ENCODE results near the gene PCDHA2. TPM values are rescaled to one million over a fixed set of nuclear protein-coding genes. Genes with fewer than 3 reads are reported as not detected.
A peak's percentile ranks its signal among the peaks of the same experiment; 100 is the strongest.
"Not testable (repeated sequence)": the region's sequence is repeated elsewhere in the genome, so short reads cannot be mapped to it uniquely, and the experiment has no call there.

Gene PCDHA2
- under 0.01 TPM for total RNA-seq

DNA sequence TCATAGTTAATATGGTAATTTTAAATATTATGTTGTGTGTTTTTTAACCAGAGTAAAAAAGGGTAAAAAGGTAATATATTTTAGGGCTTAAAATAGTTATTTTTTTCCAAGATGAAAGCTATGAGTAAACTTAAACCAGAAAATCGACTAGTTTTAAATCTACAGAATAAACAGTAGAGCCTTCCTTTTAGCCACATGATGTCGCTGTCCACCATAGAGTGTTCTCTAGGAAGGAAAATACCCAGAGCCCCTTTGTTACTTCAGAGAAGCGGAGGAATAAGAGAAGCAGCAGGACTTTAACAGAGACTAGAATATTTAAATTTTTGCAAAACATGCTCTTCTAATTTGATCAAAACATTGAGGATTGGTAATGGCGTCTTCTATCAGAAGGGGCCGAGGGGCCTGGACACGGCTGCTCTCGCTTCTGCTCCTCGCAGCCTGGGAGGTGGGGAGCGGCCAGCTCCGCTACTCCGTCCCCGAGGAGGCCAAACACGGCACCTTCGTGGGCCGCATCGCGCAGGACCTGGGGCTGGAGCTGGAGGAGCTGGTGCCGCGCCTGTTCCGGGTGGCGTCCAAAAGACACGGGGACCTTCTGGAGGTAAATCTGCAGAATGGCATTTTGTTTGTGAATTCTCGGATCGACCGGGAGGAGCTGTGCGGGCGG, at the start of gene PCDHA2:
Gene PCDHA2 (plus strand): TSS at position 258 of the 664 bp plus-strand sequence.
- no peaks in the 10 kb centered on the region for H3K36me3 ChIP-seq (ENCODE audit: control insufficient read depth in 3 of 3, insufficient read depth in 3 of 3, low read length in 3 of 3)
- peaks cover 3 to 16% (median 15%) of the 10 kb centered on the region in 3 donors for H3K9me3 ChIP-seq (ENCODE audit: control insufficient read depth in 3 of 3, low read length in 3 of 3)
- no peak within 1 kb of the TSS for H3K4me3 ChIP-seq (ENCODE audit: low read length in 3 of 3)

DNA sequence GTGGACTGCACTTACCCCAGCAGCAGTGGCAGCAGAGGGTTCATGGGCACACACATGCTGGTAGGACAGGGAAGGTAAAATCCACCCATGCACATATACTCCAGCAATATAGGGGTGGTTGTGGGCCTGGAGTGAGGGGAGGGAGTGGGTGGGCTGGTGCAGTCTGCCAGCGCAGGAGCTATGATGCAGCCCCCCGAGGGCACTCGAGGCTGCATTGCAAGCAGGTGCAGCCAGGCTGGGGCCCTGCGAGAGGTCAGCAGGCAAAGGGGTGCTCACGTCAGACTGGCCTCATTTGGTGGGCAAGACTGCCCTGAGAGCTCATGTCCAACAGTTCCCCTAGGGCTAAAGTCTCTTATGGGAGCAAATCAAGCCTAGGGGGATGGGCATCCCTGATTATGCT, 41.1 kb upstream of the PCDHA2 start:
- no peaks in the 10 kb centered on the region for H3K27me3 ChIP-seq (ENCODE audit: control insufficient read depth in 3 of 3, insufficient read depth in 3 of 3, low read length in 3 of 3)
- no peaks in the 10 kb centered on the region for H3K4me1 ChIP-seq (ENCODE audit: control insufficient read depth in 3 of 3, insufficient read depth in 3 of 3, low read length in 3 of 3)
- no peaks in the 10 kb centered on the region for H3K36me3 ChIP-seq (ENCODE audit: control insufficient read depth in 3 of 3, insufficient read depth in 3 of 3, low read length in 3 of 3)
- peaks cover 5 to 15% (median 14%) of the 10 kb centered on the region in 3 donors for H3K9me3 ChIP-seq (ENCODE audit: control insufficient read depth in 3 of 3, low read length in 3 of 3)
- H3K4me3 ChIP-seq (ENCODE audit: low read length in 3 of 3): no peak overlapping the region
- H3K9ac ChIP-seq (ENCODE audit: low read depth in 1 of 3, low read length in 3 of 3): no peak overlapping the region
- H3K27ac ChIP-seq (ENCODE audit: low read depth, low read length): no peak overlapping the region

More for the DNA sequence above, at the start of gene PCDHA2:
- Histone ChIP-seq H3K4me1 (ENCODE audit: control insufficient read depth in 3 of 3, insufficient read depth in 3 of 3, low read length in 3 of 3) (no peaks in the 10 kb centered on the region), H3K9ac (ENCODE audit: low read depth in 1 of 3, low read length in 3 of 3) (no peak within 1 kb of the TSS), H3K27me3 (ENCODE audit: control insufficient read depth in 3 of 3, insufficient read depth in 3 of 3, low read length in 3 of 3) (peaks cover 0 to 5% (median 0%) of the 10 kb centered on the region in 3 donors), H3K27ac (ENCODE audit: low read depth, low read length) (no peak within 1 kb of the TSS)

DNA sequence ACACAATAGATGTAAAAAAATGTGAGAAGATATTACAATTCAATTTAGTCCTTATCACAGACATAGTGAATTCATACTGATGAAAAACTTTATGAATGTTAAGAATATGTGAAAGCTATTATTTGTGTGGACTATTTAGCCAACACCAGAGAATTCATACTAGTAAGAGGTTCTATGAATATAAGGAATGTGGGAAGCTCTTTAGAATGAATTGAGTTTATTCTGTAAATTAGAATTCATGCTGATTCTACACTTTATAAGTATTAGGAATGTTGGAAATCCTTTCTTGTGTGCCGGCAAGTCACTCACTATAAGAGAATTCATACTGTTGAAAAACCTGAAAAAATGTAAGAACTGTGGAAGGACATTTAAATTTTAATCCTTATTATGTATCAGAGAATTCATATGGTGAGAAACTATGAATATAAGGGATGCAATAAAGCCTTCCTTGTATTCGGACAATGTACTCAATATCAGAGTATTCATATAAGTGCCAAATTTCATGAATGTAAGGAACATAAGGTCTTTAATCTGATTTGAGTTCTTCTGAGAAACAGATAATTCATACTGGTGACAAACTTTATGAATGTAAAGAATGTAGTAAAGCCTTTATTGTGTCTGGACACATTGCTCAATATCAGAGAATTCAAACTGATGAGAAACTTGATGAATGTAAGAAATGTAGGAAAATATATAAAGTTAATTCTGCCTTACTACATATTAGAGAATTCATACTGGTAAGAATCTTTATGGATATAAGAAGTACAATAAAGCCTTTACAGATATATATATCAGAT, 30.3 kb upstream of the PCDHA2 start:
- Histone ChIP-seq H3K9ac (ENCODE audit: low read depth in 1 of 3, low read length in 3 of 3) (no peak overlapping the region), H3K9me3 (ENCODE audit: control insufficient read depth in 3 of 3, low read length in 3 of 3) (peaks cover 29 to 51% (median 33%) of the 10 kb centered on the region in 3 donors), H3K4me3 (ENCODE audit: low read length in 3 of 3) (no peak overlapping the region), H3K36me3 (ENCODE audit: control insufficient read depth in 3 of 3, insufficient read depth in 3 of 3, low read length in 3 of 3) (no peaks in the 10 kb centered on the region), H3K4me1 (ENCODE audit: control insufficient read depth in 3 of 3, insufficient read depth in 3 of 3, low read length in 3 of 3) (no peaks in the 10 kb centered on the region), H3K27ac (ENCODE audit: low read depth, low read length) (no peak overlapping the region), H3K27me3 (ENCODE audit: control insufficient read depth in 3 of 3, insufficient read depth in 3 of 3, low read length in 3 of 3) (no peaks in the 10 kb centered on the region)

DNA sequence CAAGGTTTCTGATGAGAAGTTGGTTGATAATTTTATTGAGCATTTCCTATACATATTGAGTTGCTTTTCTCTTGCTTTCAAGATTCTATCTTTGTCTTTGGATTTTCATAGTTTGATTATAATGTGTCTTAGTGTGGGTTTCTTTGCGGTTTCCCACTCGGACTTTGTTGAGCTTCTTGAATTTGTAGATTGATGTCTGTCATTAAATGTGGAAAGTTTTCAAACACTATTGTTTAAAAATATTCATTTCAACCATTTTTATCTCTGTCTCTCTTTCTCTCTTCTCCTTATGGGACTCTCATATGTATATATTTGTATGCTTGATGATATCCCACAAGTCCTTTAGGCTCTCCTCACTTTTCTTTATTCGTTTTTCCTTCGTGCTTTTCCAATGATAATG, 27.2 kb upstream of the PCDHA2 start:
- no peaks in the 10 kb centered on the region for H3K27me3 ChIP-seq (ENCODE audit: control insufficient read depth in 3 of 3, insufficient read depth in 3 of 3, low read length in 3 of 3)
- no peaks in the 10 kb centered on the region for H3K4me1 ChIP-seq (ENCODE audit: control insufficient read depth in 3 of 3, insufficient read depth in 3 of 3, low read length in 3 of 3)
- H3K27ac ChIP-seq (ENCODE audit: low read depth, low read length): no peak overlapping the region
- no peaks in the 10 kb centered on the region for H3K36me3 ChIP-seq (ENCODE audit: control insufficient read depth in 3 of 3, insufficient read depth in 3 of 3, low read length in 3 of 3)
- no peak overlapping the region for H3K4me3 ChIP-seq (ENCODE audit: low read length in 3 of 3)
- no peak overlapping the region for H3K9ac ChIP-seq (ENCODE audit: low read depth in 1 of 3, low read length in 3 of 3)
- peaks cover 29 to 56% (median 30%) of the 10 kb centered on the region in 3 donors for H3K9me3 ChIP-seq (ENCODE audit: control insufficient read depth in 3 of 3, low read length in 3 of 3)

DNA sequence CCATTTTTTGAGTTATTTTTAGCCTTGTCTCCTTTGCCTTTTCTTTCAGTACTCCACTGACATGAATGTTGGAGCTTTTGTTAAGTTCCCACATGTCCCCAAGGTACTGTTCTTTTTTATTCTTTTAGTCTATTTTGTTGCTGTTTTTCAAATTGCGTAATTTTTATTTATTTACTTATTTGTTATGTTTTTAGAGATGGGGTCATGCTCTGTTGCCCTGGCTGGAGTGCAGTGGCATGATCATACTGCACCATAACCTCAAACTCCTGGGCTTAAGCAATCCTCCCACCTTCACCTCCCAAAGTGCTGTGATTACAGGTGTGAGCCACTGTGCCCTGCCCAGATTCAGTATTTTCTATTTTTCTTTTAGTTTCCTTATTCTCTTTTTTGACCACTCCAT, 14.1 kb upstream of the PCDHA2 start:
- H3K9me3 ChIP-seq (ENCODE audit: control insufficient read depth in 3 of 3, low read length in 3 of 3): peaks cover 5 to 21% (median 19%) of the 10 kb centered on the region in 3 donors
- H3K4me3 ChIP-seq (ENCODE audit: low read length in 3 of 3): no peak overlapping the region
- H3K4me1 ChIP-seq (ENCODE audit: control insufficient read depth in 3 of 3, insufficient read depth in 3 of 3, low read length in 3 of 3): no peaks in the 10 kb centered on the region
- H3K27ac ChIP-seq (ENCODE audit: low read depth, low read length): no peak overlapping the region
- no peaks in the 10 kb centered on the region for H3K36me3 ChIP-seq (ENCODE audit: control insufficient read depth in 3 of 3, insufficient read depth in 3 of 3, low read length in 3 of 3)
- H3K27me3 ChIP-seq (ENCODE audit: control insufficient read depth in 3 of 3, insufficient read depth in 3 of 3, low read length in 3 of 3): no peaks in the 10 kb centered on the region
- H3K9ac ChIP-seq (ENCODE audit: low read depth in 1 of 3, low read length in 3 of 3): no peak overlapping the region

DNA sequence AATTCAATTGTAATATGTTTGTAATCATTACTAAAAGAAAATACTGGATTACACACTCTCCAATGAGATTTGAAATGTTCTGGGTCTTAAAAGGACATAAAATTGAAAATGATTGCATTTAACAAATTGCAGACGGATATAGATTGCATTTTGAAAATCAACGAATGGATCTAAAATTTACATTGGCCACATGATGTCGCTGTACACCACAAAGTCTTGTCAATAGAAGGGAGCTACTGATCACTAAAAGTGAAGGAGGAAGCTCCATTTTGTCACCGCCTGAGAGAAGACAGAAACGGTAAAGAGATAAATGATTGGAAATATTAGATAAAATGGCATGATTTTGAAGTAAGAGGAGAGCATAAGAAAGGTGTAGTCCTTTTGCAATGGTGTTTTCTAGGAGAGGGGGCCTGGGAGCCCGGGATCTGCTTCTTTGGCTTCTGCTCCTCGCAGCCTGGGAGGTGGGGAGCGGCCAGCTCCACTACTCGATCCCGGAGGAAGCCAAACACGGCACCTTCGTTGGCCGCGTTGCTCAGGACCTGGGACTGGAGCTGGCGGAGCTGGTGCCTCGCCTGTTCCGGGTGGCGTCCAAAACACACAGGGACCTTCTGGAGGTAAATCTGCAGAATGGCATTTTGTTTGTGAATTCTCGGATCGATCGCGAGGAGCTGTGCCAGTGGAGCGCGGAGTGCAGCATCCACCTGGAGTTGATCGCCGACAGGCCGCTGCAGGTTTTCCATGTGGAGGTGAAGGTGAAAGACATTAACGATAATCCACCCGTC, 8.6 kb upstream of the PCDHA2 start, which contains the start of gene PCDHA1:
Gene PCDHA1 (plus strand): TSS at position 236 of the 782 bp plus-strand sequence.
- peaks cover 14 to 20% (median 18%) of the 10 kb centered on the region in 3 donors for H3K9me3 ChIP-seq (ENCODE audit: control insufficient read depth in 3 of 3, low read length in 3 of 3)
- no peaks in the 10 kb centered on the region for H3K4me1 ChIP-seq (ENCODE audit: control insufficient read depth in 3 of 3, insufficient read depth in 3 of 3, low read length in 3 of 3)
- H3K9ac ChIP-seq (ENCODE audit: low read depth in 1 of 3, low read length in 3 of 3): no peak within 1 kb of the TSS
- peaks cover 0 to 10% (median 0%) of the 10 kb centered on the region in 3 donors for H3K27me3 ChIP-seq (ENCODE audit: control insufficient read depth in 3 of 3, insufficient read depth in 3 of 3, low read length in 3 of 3)
- no peak within 1 kb of the TSS for H3K4me3 ChIP-seq (ENCODE audit: low read length in 3 of 3)
- no peak within 1 kb of the TSS for H3K27ac ChIP-seq (ENCODE audit: low read depth, low read length)
- H3K36me3 ChIP-seq (ENCODE audit: control insufficient read depth in 3 of 3, insufficient read depth in 3 of 3, low read length in 3 of 3): no peaks in the 10 kb centered on the region

DNA sequence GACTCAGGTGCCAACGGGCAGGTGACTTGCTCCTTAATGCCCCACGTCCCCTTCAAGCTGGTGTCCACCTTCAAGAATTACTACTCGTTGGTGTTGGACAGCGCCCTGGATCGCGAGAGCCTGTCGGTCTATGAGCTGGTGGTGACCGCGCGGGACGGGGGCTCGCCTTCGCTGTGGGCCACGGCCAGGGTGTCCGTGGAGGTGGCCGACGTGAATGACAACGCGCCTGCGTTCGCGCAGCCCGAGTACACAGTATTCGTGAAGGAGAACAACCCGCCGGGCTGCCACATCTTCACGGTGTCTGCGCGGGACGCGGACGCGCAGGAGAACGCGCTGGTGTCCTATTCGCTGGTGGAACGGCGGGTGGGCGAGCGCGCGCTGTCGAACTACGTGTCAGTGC, 7.2 kb upstream of the PCDHA2 start:
- not testable (repeated sequence) for H3K9ac ChIP-seq (ENCODE audit: low read depth in 1 of 3, low read length in 3 of 3); H3K36me3 ChIP-seq (ENCODE audit: control insufficient read depth in 3 of 3, insufficient read depth in 3 of 3, low read length in 3 of 3); H3K27ac ChIP-seq (ENCODE audit: low read depth, low read length); H3K4me1 ChIP-seq (ENCODE audit: control insufficient read depth in 3 of 3, insufficient read depth in 3 of 3, low read length in 3 of 3)
- H3K27me3 ChIP-seq (ENCODE audit: control insufficient read depth in 3 of 3, insufficient read depth in 3 of 3, low read length in 3 of 3): peaks cover 0 to 10% (median 0%) of the 10 kb centered on the region in 3 donors
- peak overlapping the region in 1 of 3 donors; percentile 13 for H3K4me3 ChIP-seq (ENCODE audit: low read length in 3 of 3)
- H3K9me3 ChIP-seq (ENCODE audit: control insufficient read depth in 3 of 3, low read length in 3 of 3): peaks cover 14 to 18% (median 18%) of the 10 kb centered on the region in 3 donors

DNA sequence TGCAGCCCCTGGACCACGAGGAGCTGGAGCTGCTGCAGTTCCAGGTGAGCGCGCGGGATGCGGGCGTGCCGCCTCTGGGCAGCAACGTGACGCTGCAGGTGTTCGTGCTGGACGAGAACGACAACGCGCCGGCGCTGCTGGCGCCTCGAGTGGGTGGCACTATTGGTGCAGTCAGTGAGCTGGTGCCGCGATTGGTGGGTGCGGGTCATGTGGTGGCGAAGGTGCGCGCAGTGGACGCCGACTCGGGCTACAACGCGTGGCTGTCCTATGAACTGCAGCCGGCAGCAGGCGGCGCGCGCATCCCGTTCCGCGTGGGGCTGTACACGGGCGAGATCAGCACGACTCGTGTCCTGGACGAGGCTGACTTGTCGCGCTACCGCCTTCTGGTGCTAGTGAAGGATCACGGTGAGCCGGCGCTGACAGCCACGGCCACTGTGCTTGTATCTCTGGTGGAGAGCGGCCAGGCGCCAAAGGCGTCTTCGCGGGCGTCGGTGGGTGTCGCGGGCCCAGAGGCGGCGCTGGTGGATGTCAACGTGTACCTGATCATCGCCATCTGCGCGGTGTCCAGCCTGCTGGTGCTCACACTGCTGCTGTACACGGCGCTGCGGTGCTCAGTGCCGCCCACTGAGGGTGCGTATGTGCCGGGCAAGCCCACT, 6.7 kb upstream of the PCDHA2 start:
- H3K9ac ChIP-seq (ENCODE audit: low read depth in 1 of 3, low read length in 3 of 3); H3K4me3 ChIP-seq (ENCODE audit: low read length in 3 of 3); H3K27ac ChIP-seq (ENCODE audit: low read depth, low read length); H3K36me3 ChIP-seq (ENCODE audit: control insufficient read depth in 3 of 3, insufficient read depth in 3 of 3, low read length in 3 of 3); H3K4me1 ChIP-seq (ENCODE audit: control insufficient read depth in 3 of 3, insufficient read depth in 3 of 3, low read length in 3 of 3): not testable (repeated sequence)
- peaks cover 0 to 10% (median 0%) of the 10 kb centered on the region in 3 donors for H3K27me3 ChIP-seq (ENCODE audit: control insufficient read depth in 3 of 3, insufficient read depth in 3 of 3, low read length in 3 of 3)
- peaks cover 9 to 18% (median 18%) of the 10 kb centered on the region in 3 donors for H3K9me3 ChIP-seq (ENCODE audit: control insufficient read depth in 3 of 3, low read length in 3 of 3)

DNA sequence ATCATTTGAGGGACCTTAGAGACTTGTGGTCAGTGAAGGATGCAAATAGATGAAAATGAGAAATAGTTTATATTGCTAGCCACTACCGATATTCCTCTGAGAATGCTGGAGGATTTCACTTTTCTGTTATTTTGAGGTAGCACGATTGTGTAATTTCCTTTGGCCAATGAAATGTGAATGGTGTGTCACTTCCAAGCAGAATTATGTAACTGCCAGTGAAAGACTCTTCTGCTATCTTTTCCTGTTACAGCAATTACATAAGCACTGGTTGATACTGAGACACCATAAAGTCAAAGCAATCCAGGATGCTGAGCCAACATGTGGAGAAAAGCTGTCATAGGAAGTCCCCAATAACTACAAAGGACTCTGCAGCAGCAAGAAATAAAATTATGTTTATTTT, 3.6 kb upstream of the PCDHA2 start:
- Histone ChIP-seq H3K9me3 (ENCODE audit: control insufficient read depth in 3 of 3, low read length in 3 of 3) (peaks cover 10 to 28% (median 23%) of the 10 kb centered on the region in 3 donors), H3K27me3 (ENCODE audit: control insufficient read depth in 3 of 3, insufficient read depth in 3 of 3, low read length in 3 of 3) (peaks cover 0 to 10% (median 0%) of the 10 kb centered on the region in 3 donors), H3K4me1 (ENCODE audit: control insufficient read depth in 3 of 3, insufficient read depth in 3 of 3, low read length in 3 of 3) (no peaks in the 10 kb centered on the region)

More for the DNA sequence above, 3.6 kb upstream of the PCDHA2 start:
- Histone ChIP-seq H3K4me3 (ENCODE audit: low read length in 3 of 3) (no peak overlapping the region), H3K9ac (ENCODE audit: low read depth in 1 of 3, low read length in 3 of 3) (no peak overlapping the region), H3K27ac (ENCODE audit: low read depth, low read length) (no peak overlapping the region), H3K36me3 (ENCODE audit: control insufficient read depth in 3 of 3, insufficient read depth in 3 of 3, low read length in 3 of 3) (no peaks in the 10 kb centered on the region)
